Measurements from ENCODE around the gene EIF4G2. TPM values are rescaled to one million over a fixed set of nuclear protein-coding genes. Genes with fewer than 3 reads are reported as not detected.

Gene EIF4G2
- total and polyA plus RNA-seq, 2 of the 8 experiments (the other 6 are each of a cell fraction or from before 2014, with no cell fraction given) = 438 to 964 TPM

- peaks cover 13 to 37% of the 10 kb centered on the region in 2 experiments for H3K79me2 ChIP-seq (ENCODE audit: control insufficient read depth in 1 of 2, insufficient read depth in 2 of 2, low read length in 2 of 2)
- H4K91ac ChIP-seq (replicated peaks; ENCODE audit: insufficient read length, low read length) = no peak overlapping the region
- H3K36me3 ChIP-seq (ENCODE audit: control insufficient read depth in 2 of 4, insufficient read depth in 4 of 4, low read length in 3 of 4) = peaks cover 53 to 66% (median 58%) of the 10 kb centered on the region in 4 experiments
- no peak overlapping the region for H3K27ac ChIP-seq (ENCODE audit: low read depth, low read length)
- H4K20me1 ChIP-seq (replicated peaks in 1 of 2; ENCODE audit: control insufficient read depth in 1 of 2, insufficient read depth in 2 of 2, low read length in 2 of 2) = peaks cover 3 to 4% of the 10 kb centered on the region in 2 experiments
- H4K8ac ChIP-seq (ENCODE audit: extremely low read depth, insufficient read depth, low read length) = no peak overlapping the region
- no peak overlapping the region for H2BK12ac ChIP-seq (ENCODE audit: low read depth, low read length)
- peaks cover 2% of the 10 kb centered on the region; the same call in 1 of the 2 replicates for H3K79me1 ChIP-seq (ENCODE audit: low read depth, low read length)
- H3K23me2 ChIP-seq (ENCODE audit: low read depth, low read length) = peaks cover 7% of the 10 kb centered on the region
- FAIRE-seq (no peak), DNase-seq (ENCODE audit: low read depth in 1 of 2, low spot score in 2 of 2) (no peak)
- H2BK5ac ChIP-seq (ENCODE audit: low read depth, low read length) = no peak overlapping the region
- H3K18ac ChIP-seq (ENCODE audit: extremely low read depth, low read length) = no peak overlapping the region
- H3K4me1 ChIP-seq (replicated peaks in 1 of 4; ENCODE audit: control insufficient read depth in 3 of 4, insufficient read depth in 4 of 4, low read length in 3 of 4) = peaks cover 0 to 5% (median 2%) of the 10 kb centered on the region in 4 experiments; a peak in 4 of 7 replicates
- H3K9me3 ChIP-seq (ENCODE audit: insufficient read depth in 2 of 2, low read depth in 1 of 2, low read length in 1 of 2) = no peaks in the 10 kb centered on the region
- peak overlapping the region in 1 of 4 experiments; percentile 90; a peak in 2 of 8 replicates for H3K4me3 ChIP-seq (ENCODE audit: extremely low read depth in 1 of 4, insufficient read depth in 2 of 4, low read depth in 3 of 4, low read length in 4 of 4)
- WGBS, 2 experiments (ENCODE audit: extremely low coverage in 1 of 2, insufficient coverage in 1 of 2, insufficient read length in 1 of 2, insufficient replicate concordance in 2 of 2, low coverage in 1 of 2, low lambda C conversion rate in 2 of 2, missing lambda C conversion rate in 1 of 2) = 93% methylated on average over 4 of the region's 4 CpGs; no CpG with 5 or more reads in 1 of the 2 experiments
- H4K5ac ChIP-seq (ENCODE audit: insufficient read length, low read depth, low read length) = no peak overlapping the region
- ChIA-PET POLR2A (ENCODE audit: partially characterized antibody) (interaction anchor here (0.7 to 28.5 kb wide), 7 partner anchors 5 to 50 kb away, joined by 3 to 595 read pairs (median 5); partner anchors contain the start of genes EIF4G2 and ZBED5), CTCF (ENCODE audit: partially characterized antibody) (interaction anchor here (0.6 to 2.3 kb wide), 2 partner anchors 10 to 13 kb away, joined by 3 to 6 read pairs; no protein-coding TSS in a partner anchor)
- H2AFZ ChIP-seq (ENCODE audit: low read length) = no peak overlapping the region
- H2BK15ac ChIP-seq (ENCODE audit: low read length) = no peak overlapping the region
- H2BK120ac ChIP-seq (replicated peaks; ENCODE audit: low read depth, low read length) = no peak overlapping the region
- no peak overlapping the region; a peak in 2 of 7 replicates for H3K9ac ChIP-seq (replicated peaks in 1 of 4; ENCODE audit: extremely low read depth in 1 of 4, low read depth in 3 of 4, low read length in 3 of 4)
- no peak overlapping the region for H3K14ac ChIP-seq (ENCODE audit: insufficient read length)
- H2BK20ac ChIP-seq (ENCODE audit: low read length) = no peak overlapping the region
- H2AK5ac ChIP-seq (ENCODE audit: low read depth, low read length) = no peak overlapping the region
- no peak overlapping the region for H3K4ac ChIP-seq (replicated peaks; ENCODE audit: insufficient read length, low read depth, low read length)
- H3K23ac ChIP-seq (ENCODE audit: insufficient read length) = no peak overlapping the region
- H3K56ac ChIP-seq (replicated peaks; ENCODE audit: insufficient read length, low read depth, low read length) = no peak overlapping the region
- peak overlapping the region in 1 of 2 experiments; percentile 89; a peak in 1 of 4 replicates for H3K4me2 ChIP-seq (ENCODE audit: insufficient read depth in 1 of 2, low read depth in 2 of 2, low read length in 2 of 2)
- H3K27me3 ChIP-seq (replicated peaks in 1 of 4; ENCODE audit: control insufficient read depth in 3 of 4, extremely low read depth in 1 of 4, insufficient read depth in 3 of 4, low read length in 3 of 4) = no peaks in the 10 kb centered on the region
- TF ChIP-seq NRF1 (IDR thresholded peaks at IDR 0.05; ENCODE audit: low read depth, low read length) (no peak), SP1 (IDR thresholded peaks at IDR 0.05; ENCODE audit: low read depth, low read length) (no peak), KDM4A (IDR thresholded peaks at IDR 0.05; ENCODE audit: low read depth, low read length, severe bottlenecking) (no peak), TCF12 (IDR thresholded peaks at IDR 0.05; ENCODE audit: low read depth, low read length) (no peak), SUZ12 (IDR thresholded peaks at IDR 0.05; ENCODE audit: low read length) (no peak), TAF7 (optimal IDR thresholded peaks at IDR 0.05; ENCODE audit: borderline replicate concordance, low read depth, low read length) (no peak), SP2 (IDR thresholded peaks at IDR 0.05; ENCODE audit: low read length) (no peak), POU5F1 (IDR thresholded peaks at IDR 0.05; ENCODE audit: low read depth, low read length) (no peak), CTBP2 (IDR thresholded peaks at IDR 0.05; ENCODE audit: borderline replicate concordance, insufficient read depth, insufficient read length, low read length) (no peak), POLR2AphosphoS5 (IDR thresholded peaks at IDR 0.05; ENCODE audit: low read depth, low read length) (no peak), EP300 (IDR thresholded peaks at IDR 0.05; ENCODE audit: borderline replicate concordance in 1 of 2, low read depth in 2 of 2, low read length in 2 of 2) (no peak), JUN (IDR thresholded peaks at IDR 0.05; ENCODE audit: low read depth, low read length) (no peak), CREB1 (IDR thresholded peaks at IDR 0.05) (no peak), TAF1 (IDR thresholded peaks at IDR 0.05; ENCODE audit: low read depth, low read length) (no peak), EGR1 (IDR thresholded peaks at IDR 0.05; ENCODE audit: borderline replicate concordance, low read depth, low read length) (no peak)
These were observed 2.5 kb downstream of the EIF4G2 start for GRCh38 chr11:10806206-10806605.

Measured in H1 (cell line).